GM12878 (cell line): Measurements from ENCODE around the gene LMOD1. TPM values are rescaled to one million over a fixed set of nuclear protein-coding genes. Genes with fewer than 3 reads are reported as not detected.

Experiments used
- ATAC-seq: fragments of 200-7000 bp; cut with Tn5 transposase; 3 replicates; pipeline ENCODE4 v1.9.1; 2020; ENCODE audit warnings: mild to moderate bottlenecking, moderate library complexity
- BruUV-seq: library from RNA; stranded (reverse); fragments of 400-500 nt; replicated peaks from 2 replicates; lab custom pipeline; 2021; lab: Mats Ljungman, UMichigan
- CTCF ChIA-PET: fragments of 300-600 bp; sonication (Branson Sonifier 250); formaldehyde crosslinking; extraction: SDS; loops from one replicate; lab custom pipeline; 2021; ENCODE audit warnings: inconsistent platforms; lab: Yijun Ruan, JAX
- POLR2A ChIA-PET: fragments of 350-600 bp; formaldehyde crosslinking; extraction: SDS; loops from one replicate; lab custom pipeline; 2021; ENCODE audit warnings: inconsistent platforms; lab: Charles Lee
- RAD21 ChIA-PET: fragments of 300-600 bp; sonication (Branson Sonifier 250); formaldehyde crosslinking; loops from one replicate; lab custom pipeline; 2023; ENCODE audit warnings: antibody characterized with exemption; ENCODE audit not compliant: unreplicated experiment; lab: Charles Lee
- SMC1A ChIA-PET: fragments of 300-600 bp; sonication (Branson Sonifier 250); formaldehyde crosslinking; loops from one replicate; lab custom pipeline; 2023; ENCODE audit not compliant: unreplicated experiment, uncharacterized antibody; lab: Charles Lee
- DNase-seq: peaks from one replicate; pipeline ENCODE4 v3.0.0-alpha.2; 2011; ENCODE audit warnings: low read depth, low spot score
- FAIRE-seq: peaks from 3 replicates; lab custom pipeline; 2011; peaks lifted over from hg19 to GRCh38; lab: Jason Lieb, UNC
- H2AFZ ChIP-seq: 2 replicates; pipeline ENCODE4 v1.6.0; 2011; ENCODE audit warnings: low read depth, low read length, control low read depth; ENCODE audit not compliant: control insufficient read depth
- H3K27ac ChIP-seq: 2 replicates; pipeline ENCODE4 v1.5.1; 2011; ENCODE audit warnings: control low read depth; ENCODE audit not compliant: control insufficient read depth, insufficient read depth
- H3K27me3 ChIP-seq, 2 experiments: replicated peaks in 1 of 2; 2 replicates each; pipeline versions ENCODE4 v1.6.0 to v1.6.1; 2011; ENCODE audit warnings: low read length in 1 of 2; ENCODE audit not compliant: control insufficient read depth in 2 of 2, insufficient read depth in 2 of 2
- H3K36me3 ChIP-seq, 2 experiments: 2 replicates each; pipeline ENCODE4 v1.5.1; 2011; ENCODE audit warnings: low read length in 1 of 2; ENCODE audit not compliant: control insufficient read depth in 2 of 2, insufficient read depth in 2 of 2
- H3K4me1 ChIP-seq: 2 replicates; pipeline ENCODE4 v1.6.1; 2011; ENCODE audit warnings: mild to moderate bottlenecking, low read length, moderate library complexity, mixed read lengths; ENCODE audit not compliant: control insufficient read depth, insufficient read depth
- H3K4me2 ChIP-seq: 2 replicates; pipeline ENCODE4 v1.6.0; 2011; ENCODE audit warnings: control low read depth; ENCODE audit not compliant: control insufficient read depth, insufficient read depth
- H3K4me3 ChIP-seq: fragments of 200-600 bp; sonication (generic); 2 replicates; pipeline ENCODE4 v1.5.1; 2016
- H3K79me2 ChIP-seq: 2 replicates; pipeline ENCODE4 v1.6.0; 2011; ENCODE audit warnings: low read length; ENCODE audit not compliant: control insufficient read depth, insufficient read depth
- H3K9ac ChIP-seq: 2 replicates; pipeline ENCODE4 v1.8.0; 2011; ENCODE audit warnings: low read length, control low read depth, mixed read lengths; ENCODE audit not compliant: control insufficient read depth, insufficient read depth
- H3K9me3 ChIP-seq: replicated peaks from 3 replicates; pipeline ENCODE4 v1.5.1; 2011; ENCODE audit warnings: mild to moderate bottlenecking, low read length; ENCODE audit not compliant: control insufficient read depth, insufficient read depth
- H4K20me1 ChIP-seq: 2 replicates; pipeline ENCODE4 v1.6.0; 2011; ENCODE audit not compliant: control insufficient read depth, insufficient read depth
- BRCA1 ChIP-seq: IDR thresholded peaks from 2 replicates; pipeline ENCODE4 v1.6.1; 2011; ENCODE audit warnings: low read depth, low read length, improper control_type of control experiment
- MEF2A ChIP-seq: IDR thresholded peaks from 2 replicates; pipeline ENCODE4 v1.6.1; 2011; ENCODE audit warnings: low read depth, mild to moderate bottlenecking, low read length, moderate library complexity; ENCODE audit not compliant: insufficient read depth
- MTA2 ChIP-seq: fragments of 450-650 bp; IDR thresholded peaks from 2 replicates; pipeline ENCODE4 v1.6.1; 2016; ENCODE audit warnings: low read depth, mild to moderate bottlenecking, moderate library complexity
- NR2C2 ChIP-seq: IDR thresholded peaks from 2 replicates; pipeline ENCODE4 v1.6.1; 2011; ENCODE audit warnings: borderline replicate concordance, low read depth; ENCODE audit not compliant: control insufficient read depth, insufficient read length
- PAX8 ChIP-seq: fragments of 450-650 bp; IDR thresholded peaks from 2 replicates; pipeline ENCODE4 v1.6.1; 2017; ENCODE audit warnings: mild to moderate bottlenecking, moderate library complexity
- SP1 ChIP-seq: IDR thresholded peaks from one replicate; pipeline ENCODE4 v1.6.1; 2011; ENCODE audit warnings: low read depth, low read length
- TBL1XR1 ChIP-seq: IDR thresholded peaks from 2 replicates; pipeline ENCODE4 v1.6.1; 2012; ENCODE audit warnings: low read depth, low read length, improper control_type of control experiment
- WGBS: methylation state at CpG from one replicate; pipeline ENCODE4 v1.1.6; 2016; ENCODE audit warnings: low lambda C conversion rate; ENCODE audit not compliant: insufficient replicate concordance, insufficient coverage; ENCODE audit errors: missing lambda C conversion rate; 5-methylcytosine and 5-hydroxymethylcytosine counted together
- in situ Hi-C: fragments of 300-500 bp; cut with MboI; formaldehyde crosslinking; loops from 9 replicates; pipeline ENCODE4 v1.14.3; 2018; ENCODE audit warnings: mixed read lengths
- intact Hi-C: fragments of 100-400 bp; cut with micrococcal nuclease; formaldehyde crosslinking; loops from one replicate; pipeline ENCODE4 v1.14.2; 2022; ENCODE audit not compliant: unreplicated experiment
- polyA plus RNA-seq, 11 experiments: library from polyadenylated mRNA; depleted of rRNA in 4 of 11; unstranded in 6 of 11; stranded (reverse) in 5 of 11; fragments of >200 nt; fragmentation: Nextera tagmentation in 4 of 11; fragmentation: Illumina TruSeq in 1 of 11; extraction: Ambion mirVana in 4 of 11; extraction: Trizol in 1 of 11; gene quantifications; 1 replicate in 1 of 11; 2 replicates in 10 of 11; pipeline versions ENCODE4 v1.2.1 to v1.2.3, GENCODE V29; 2011 to 2016; ENCODE audit warnings: inconsistent platforms in 2 of 11, missing spikeins in 2 of 11, low read depth in 1 of 11
- total RNA-seq, 4 experiments: library from RNA; depleted of rRNA in 3 of 4; stranded (reverse); fragments of >200 nt in 3 of 4; fragmentation: Illumina TruSeq in 1 of 4; extraction: Trizol in 1 of 4; gene quantifications; 2 replicates each; pipeline versions ENCODE4 v1.2.1 to v1.2.3, GENCODE V29; 2013 to 2021
- TF ChIP-seq, protein P1 (sequence below), 3 experiments: IDR thresholded peaks in 2 of 3; conservative IDR thresholded peaks in 1 of 3; 2 replicates each; pipeline ENCODE4 v1.5.1; 2011; ENCODE audit warnings: low read depth in 3 of 3, low read length in 3 of 3, mild to moderate bottlenecking in 3 of 3, control low read depth in 2 of 3, moderate library complexity in 2 of 3, inconsistent platforms in 1 of 3, mixed read lengths in 1 of 3; ENCODE audit not compliant: control insufficient read depth in 2 of 3, insufficient read depth in 1 of 3; ENCODE audit errors: extremely low read depth in 1 of 3
- TF ChIP-seq, protein P2 (sequence below): fragments of 450-650 bp; IDR thresholded peaks from 2 replicates; pipeline ENCODE4 v1.6.1; 2017; ENCODE audit warnings: antibody characterized with exemption, mild to moderate bottlenecking, moderate library complexity
- TF ChIP-seq, protein P3 (sequence below): fragments of 450-650 bp; IDR thresholded peaks from 2 replicates; pipeline ENCODE4 v1.6.1; 2017; ENCODE audit warnings: low read depth, mild to moderate bottlenecking, moderate library complexity

The LMOD1 gene
- total and polyA plus RNA-seq, 10 of the 15 experiments (the other 5 are each of a cell fraction or from before 2014, with no cell fraction given): 0.15 TPM; not detected in 9

DNA sequence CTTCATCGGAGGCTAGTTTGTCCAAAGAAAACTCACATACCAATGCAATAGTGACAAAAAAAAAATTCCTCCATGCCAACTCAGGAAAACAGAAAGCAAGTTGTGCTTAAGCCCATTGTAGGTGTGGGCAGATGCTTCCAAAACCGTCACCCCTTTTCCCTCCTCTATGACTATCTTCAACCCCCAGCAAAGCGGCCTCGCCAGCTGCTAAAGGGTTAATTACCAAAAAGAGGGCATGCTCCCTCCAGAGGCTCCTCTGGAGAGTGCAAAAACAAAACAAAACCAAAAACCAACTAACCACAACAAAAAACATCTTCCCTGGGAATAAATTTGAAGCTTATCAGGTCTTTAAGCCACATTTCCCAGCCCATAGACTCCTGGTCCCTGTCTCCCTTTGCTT is 1.2 kb downstream of the LMOD1 start:
- Histone ChIP-seq H3K27me3 (peaks cover 13 to 17% of the 10 kb centered on the region in 2 experiments), H3K36me3 (no peaks in the 10 kb centered on the region), H3K4me3 (no peak overlapping the region), H4K20me1 (no peaks in the 10 kb centered on the region), H3K4me2 (no peak overlapping the region), H3K4me1 (no peaks in the 10 kb centered on the region), H3K79me2 (no peaks in the 10 kb centered on the region), H3K9me3 (no peaks in the 10 kb centered on the region), H3K27ac (no peak overlapping the region), H2AFZ (no peak overlapping the region), H3K9ac (no peak overlapping the region)
- no peak for TF ChIP-seq TBL1XR1
- TF ChIP-seq, protein P1, sequence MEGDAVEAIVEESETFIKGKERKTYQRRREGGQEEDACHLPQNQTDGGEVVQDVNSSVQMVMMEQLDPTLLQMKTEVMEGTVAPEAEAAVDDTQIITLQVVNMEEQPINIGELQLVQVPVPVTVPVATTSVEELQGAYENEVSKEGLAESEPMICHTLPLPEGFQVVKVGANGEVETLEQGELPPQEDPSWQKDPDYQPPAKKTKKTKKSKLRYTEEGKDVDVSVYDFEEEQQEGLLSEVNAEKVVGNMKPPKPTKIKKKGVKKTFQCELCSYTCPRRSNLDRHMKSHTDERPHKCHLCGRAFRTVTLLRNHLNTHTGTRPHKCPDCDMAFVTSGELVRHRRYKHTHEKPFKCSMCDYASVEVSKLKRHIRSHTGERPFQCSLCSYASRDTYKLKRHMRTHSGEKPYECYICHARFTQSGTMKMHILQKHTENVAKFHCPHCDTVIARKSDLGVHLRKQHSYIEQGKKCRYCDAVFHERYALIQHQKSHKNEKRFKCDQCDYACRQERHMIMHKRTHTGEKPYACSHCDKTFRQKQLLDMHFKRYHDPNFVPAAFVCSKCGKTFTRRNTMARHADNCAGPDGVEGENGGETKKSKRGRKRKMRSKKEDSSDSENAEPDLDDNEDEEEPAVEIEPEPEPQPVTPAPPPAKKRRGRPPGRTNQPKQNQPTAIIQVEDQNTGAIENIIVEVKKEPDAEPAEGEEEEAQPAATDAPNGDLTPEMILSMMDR (IDR thresholded peaks at IDR 0.05 in 2 of 3, conservative IDR thresholded peaks at IDR 0.05 in 1 of 3; ENCODE audit: control insufficient read depth in 2 of 3, extremely low read depth in 1 of 3, insufficient read depth in 1 of 3, low read depth in 3 of 3, low read length in 3 of 3): 0 out of 6 replicates have a peak, but pooled peaks of 1 of the 3 experiments have one; percentile 2
- no peak for FAIRE-seq
- WGBS: 38% methylated on average over 4 of the region's 4 CpGs
- no peak; the same call in 2 of the 3 replicates for ATAC-seq
- POLR2A ChIA-PET: no interaction called here
- in situ Hi-C loops: no loop called here
- BruUV-seq: no TSS peak
- intact Hi-C loops: no loop called here
- no peak for DNase-seq
- SMC1A ChIA-PET: no interaction called here
- CTCF ChIA-PET: interaction anchor here (1.6 to 2.8 kb wide), 2 partner anchors 28 to 49 kb away, joined by 3 to 9 read pairs; no protein-coding TSS in a partner anchor
- RAD21 ChIA-PET: no interaction called here

DNA sequence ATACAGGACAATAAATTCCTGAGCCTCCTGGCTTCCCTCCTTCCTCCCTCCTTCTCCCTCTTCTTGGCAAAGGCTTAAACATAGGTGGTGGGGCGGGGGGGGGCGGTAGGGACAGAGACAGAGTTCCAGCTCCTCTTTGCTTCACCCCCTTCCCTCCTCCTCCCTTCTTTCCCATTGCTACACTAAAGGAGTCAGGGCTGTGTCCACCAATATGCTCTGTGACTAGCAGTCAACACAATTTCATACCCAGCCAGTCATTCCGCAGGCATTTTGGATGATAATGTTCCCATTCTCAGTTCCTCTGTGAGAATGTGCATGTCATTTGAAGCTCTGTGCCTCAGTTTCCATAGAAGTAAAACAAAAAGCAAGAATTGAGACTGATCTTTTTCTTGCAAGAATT is 1.7 kb downstream of the LMOD1 start:
- WGBS: 19% methylated on average over 3 of the region's 3 CpGs
- Histone ChIP-seq H3K9ac (no peak overlapping the region), H4K20me1 (no peaks in the 10 kb centered on the region), H3K4me2 (no peak overlapping the region), H3K36me3 (no peaks in the 10 kb centered on the region), H3K27me3 (peaks cover 13 to 17% of the 10 kb centered on the region in 2 experiments), H3K79me2 (no peaks in the 10 kb centered on the region), H3K9me3 (no peaks in the 10 kb centered on the region), H2AFZ (no peak overlapping the region), H3K27ac (no peak overlapping the region), H3K4me1 (no peaks in the 10 kb centered on the region), H3K4me3 (no peak overlapping the region)
- intact Hi-C loops (no loop called here), in situ Hi-C loops (no loop called here)
- ATAC-seq (no peak), FAIRE-seq (no peak), DNase-seq (no peak)
- BruUV-seq: no TSS peak
- POLR2A ChIA-PET: interaction anchor here (0.6 kb wide), 1 partner anchor 165 kb away, joined by 6 read pairs; no protein-coding TSS in a partner anchor
- SMC1A ChIA-PET: no interaction called here
- RAD21 ChIA-PET: no interaction called here
- CTCF ChIA-PET: interaction anchor here (1.6 to 2.8 kb wide), 2 partner anchors 29 to 49 kb away, joined by 3 to 9 read pairs; no protein-coding TSS in a partner anchor
- TF ChIP-seq, protein P2, sequence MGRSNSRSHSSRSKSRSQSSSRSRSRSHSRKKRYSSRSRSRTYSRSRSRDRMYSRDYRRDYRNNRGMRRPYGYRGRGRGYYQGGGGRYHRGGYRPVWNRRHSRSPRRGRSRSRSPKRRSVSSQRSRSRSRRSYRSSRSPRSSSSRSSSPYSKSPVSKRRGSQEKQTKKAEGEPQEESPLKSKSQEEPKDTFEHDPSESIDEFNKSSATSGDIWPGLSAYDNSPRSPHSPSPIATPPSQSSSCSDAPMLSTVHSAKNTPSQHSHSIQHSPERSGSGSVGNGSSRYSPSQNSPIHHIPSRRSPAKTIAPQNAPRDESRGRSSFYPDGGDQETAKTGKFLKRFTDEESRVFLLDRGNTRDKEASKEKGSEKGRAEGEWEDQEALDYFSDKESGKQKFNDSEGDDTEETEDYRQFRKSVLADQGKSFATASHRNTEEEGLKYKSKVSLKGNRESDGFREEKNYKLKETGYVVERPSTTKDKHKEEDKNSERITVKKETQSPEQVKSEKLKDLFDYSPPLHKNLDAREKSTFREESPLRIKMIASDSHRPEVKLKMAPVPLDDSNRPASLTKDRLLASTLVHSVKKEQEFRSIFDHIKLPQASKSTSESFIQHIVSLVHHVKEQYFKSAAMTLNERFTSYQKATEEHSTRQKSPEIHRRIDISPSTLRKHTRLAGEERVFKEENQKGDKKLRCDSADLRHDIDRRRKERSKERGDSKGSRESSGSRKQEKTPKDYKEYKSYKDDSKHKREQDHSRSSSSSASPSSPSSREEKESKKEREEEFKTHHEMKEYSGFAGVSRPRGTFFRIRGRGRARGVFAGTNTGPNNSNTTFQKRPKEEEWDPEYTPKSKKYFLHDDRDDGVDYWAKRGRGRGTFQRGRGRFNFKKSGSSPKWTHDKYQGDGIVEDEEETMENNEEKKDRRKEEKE: no peak
- TF ChIP-seq NR2C2 (no peak), BRCA1 (no peak), MEF2A (no peak), MTA2 (no peak), SP1 (no peak), PAX8 (no peak)
- TF ChIP-seq, protein P3, sequence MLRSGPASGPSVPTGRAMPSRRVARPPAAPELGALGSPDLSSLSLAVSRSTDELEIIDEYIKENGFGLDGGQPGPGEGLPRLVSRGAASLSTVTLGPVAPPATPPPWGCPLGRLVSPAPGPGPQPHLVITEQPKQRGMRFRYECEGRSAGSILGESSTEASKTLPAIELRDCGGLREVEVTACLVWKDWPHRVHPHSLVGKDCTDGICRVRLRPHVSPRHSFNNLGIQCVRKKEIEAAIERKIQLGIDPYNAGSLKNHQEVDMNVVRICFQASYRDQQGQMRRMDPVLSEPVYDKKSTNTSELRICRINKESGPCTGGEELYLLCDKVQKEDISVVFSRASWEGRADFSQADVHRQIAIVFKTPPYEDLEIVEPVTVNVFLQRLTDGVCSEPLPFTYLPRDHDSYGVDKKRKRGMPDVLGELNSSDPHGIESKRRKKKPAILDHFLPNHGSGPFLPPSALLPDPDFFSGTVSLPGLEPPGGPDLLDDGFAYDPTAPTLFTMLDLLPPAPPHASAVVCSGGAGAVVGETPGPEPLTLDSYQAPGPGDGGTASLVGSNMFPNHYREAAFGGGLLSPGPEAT: no peak
